Stimulated activated CD8-positive, alpha-beta memory T cell treated with anti-CD3 and anti-CD28 coated beads, Interleukin-12 subunit alpha, Interleukin-12 subunit beta, amount 100 ng/mL, for 1 hour (primary cell): Measurements from ENCODE around the gene ASCC1.
"Not testable (repeated sequence)": the region's sequence is repeated elsewhere in the genome, so short reads cannot be mapped to it uniquely, and the experiment has no call there.

Experiments
- DNase-seq: peaks from one replicate; pipeline ENCODE4 v3.0.0-alpha.2; 2020; ENCODE audit warnings: low read depth

ASCC1 gene

GRCh38 chr10:72219235-72219814 lies 3.2 kb upstream of the ASCC1 start:
- no peak for DNase-seq

GRCh38 chr10:72218726-72219125 lies 2.6 kb upstream of the ASCC1 start:
- no peak for DNase-seq

- DNase-seq = no peak
These were observed 2.2 kb upstream of the ASCC1 start for GRCh38 chr10:72218325-72218724.

GRCh38 chr10:72211832-72212231 lies 4.2 kb downstream of the ASCC1 start:
- not testable (repeated sequence) for DNase-seq

GRCh38 chr10:72211381-72211780 lies 4.7 kb downstream of the ASCC1 start:
- not testable (repeated sequence) for DNase-seq

- not testable (repeated sequence) for DNase-seq
These were observed 7.5 kb downstream of the ASCC1 start for GRCh38 chr10:72208526-72208925.

GRCh38 chr10:72206511-72207229 lies 9.4 kb downstream of the ASCC1 start:
- DNase-seq = no peak

GRCh38 chr10:72204724-72205123 lies 11.4 kb downstream of the ASCC1 start:
- no peak for DNase-seq

GRCh38 chr10:72204296-72204695 lies 11.8 kb downstream of the ASCC1 start:
- DNase-seq = no peak

- no peak for DNase-seq
These were observed 14.8 kb downstream of the ASCC1 start for GRCh38 chr10:72201293-72201692.

- no peak for DNase-seq
These were observed 15.2 kb downstream of the ASCC1 start for GRCh38 chr10:72200883-72201282.

- DNase-seq = no peak
These were observed 21.1 kb downstream of the ASCC1 start for GRCh38 chr10:72194949-72195348.

GRCh38 chr10:72186982-72187330 lies 29.1 kb downstream of the ASCC1 start:
- DNase-seq = no peak

- no peak for DNase-seq
These were observed 29.7 kb downstream of the ASCC1 start for GRCh38 chr10:72186258-72186981.

GRCh38 chr10:72184156-72184555 lies 31.9 kb downstream of the ASCC1 start:
- DNase-seq = no peak

- no peak for DNase-seq
These were observed 38.6 kb downstream of the ASCC1 start for GRCh38 chr10:72177454-72177853.

GRCh38 chr10:72176701-72177100 lies 39.4 kb downstream of the ASCC1 start:
- no peak for DNase-seq

GRCh38 chr10:72175149-72175548 lies 40.9 kb downstream of the ASCC1 start:
- no peak for DNase-seq

GRCh38 chr10:72174297-72174662 lies 41.8 kb downstream of the ASCC1 start:
- no peak for DNase-seq

GRCh38 chr10:72173619-72174296 lies 42.3 kb downstream of the ASCC1 start:
- no peak for DNase-seq

GRCh38 chr10:72173262-72173618 lies 42.8 kb downstream of the ASCC1 start:
- no peak for DNase-seq

GRCh38 chr10:72171175-72171630 lies 44.9 kb downstream of the ASCC1 start:
- DNase-seq = no peak

GRCh38 chr10:72170733-72171132 lies 45.3 kb downstream of the ASCC1 start:
- no peak for DNase-seq
